Fibroblast of skin of left quadriceps (primary cell): ENCODE measurements around the gene E2F3.

Experiments used
- DNase-seq, 2 experiments: peaks; one replicate each; pipeline ENCODE4 v3.0.0-alpha.2; 2013; ENCODE audit warnings: low read depth in 2 of 2

E2F3 gene

DNA sequence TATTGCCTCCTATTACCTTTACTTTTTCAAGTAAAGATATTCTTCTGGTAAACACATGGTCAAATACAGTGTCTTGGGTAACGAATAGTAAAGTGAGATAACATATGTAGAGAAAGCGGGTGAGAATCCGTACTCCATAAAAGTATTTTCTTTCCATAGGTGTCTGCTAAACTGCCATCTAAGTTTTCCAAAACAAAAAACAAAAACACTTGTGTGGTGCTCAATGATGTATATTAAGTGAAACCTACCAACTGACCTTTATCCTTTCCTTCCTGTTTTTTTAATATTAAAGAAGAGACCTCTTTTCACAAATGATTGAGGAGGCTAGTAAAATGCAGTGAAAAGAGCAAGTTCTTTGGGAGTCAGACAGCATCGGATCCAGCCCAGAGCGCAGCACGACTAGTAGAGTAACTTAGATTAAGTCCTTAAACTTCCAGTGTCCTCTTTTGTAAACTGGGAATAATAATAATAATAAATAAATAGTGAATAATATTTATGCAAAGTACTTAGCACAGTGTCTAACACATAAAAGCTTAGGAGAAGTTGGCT lies 132.1 kb downstream of the E2F3 start:
- DNase-seq: no peak

DNA sequence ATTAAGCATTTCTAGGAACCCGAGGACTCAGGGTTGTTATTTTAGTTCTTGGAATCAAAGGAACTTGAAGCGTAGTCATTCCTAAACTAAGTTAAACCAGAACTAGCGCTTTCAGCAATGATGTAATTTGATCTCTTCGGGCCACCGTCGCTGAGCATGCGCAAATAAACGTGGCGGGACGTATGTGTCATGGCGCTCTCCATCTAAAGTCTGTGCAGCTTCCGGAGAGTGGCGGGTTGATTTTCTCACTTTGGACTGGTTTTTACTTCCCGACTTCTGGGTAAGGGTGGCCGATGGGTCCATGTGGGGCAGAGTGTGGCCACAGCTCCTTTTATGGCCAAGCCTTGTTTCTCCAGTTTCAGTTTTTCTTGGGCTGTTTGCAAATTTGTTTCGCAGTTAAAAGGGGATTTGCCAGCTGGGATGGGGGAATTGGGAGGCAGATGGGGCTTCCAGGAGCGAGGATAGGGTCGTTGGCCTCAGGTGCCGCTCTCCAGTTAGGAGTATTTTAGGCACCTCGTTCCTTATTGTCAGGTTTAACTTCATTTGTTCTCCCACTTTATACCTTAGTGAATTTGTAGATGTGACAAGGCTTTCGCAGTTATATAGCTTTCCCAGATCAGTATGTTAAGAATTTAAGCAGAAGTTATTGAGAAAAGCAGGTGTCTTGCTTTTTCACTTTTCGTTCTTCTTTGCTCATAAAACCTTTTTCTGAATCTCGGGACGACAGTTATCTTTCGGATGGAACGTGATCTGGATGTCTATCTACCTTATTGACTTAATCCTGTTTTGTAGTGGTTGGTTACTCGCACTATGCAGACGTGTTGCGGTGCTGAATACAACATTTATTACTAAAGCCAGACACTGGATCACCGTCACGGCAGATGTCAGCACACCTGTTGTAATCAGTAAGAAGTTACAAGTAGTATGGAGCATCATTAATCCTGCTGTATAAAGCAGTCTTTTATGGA lies 132.9 kb downstream of the E2F3 start, which contains the start of gene CDKAL1:
Gene CDKAL1 (plus strand): TSS at position 163 of the 968 bp plus-strand sequence. CDS start 11,894 bp downstream, outside the sequence.
- DNase-seq: peak; percentile 88 to 89

DNA sequence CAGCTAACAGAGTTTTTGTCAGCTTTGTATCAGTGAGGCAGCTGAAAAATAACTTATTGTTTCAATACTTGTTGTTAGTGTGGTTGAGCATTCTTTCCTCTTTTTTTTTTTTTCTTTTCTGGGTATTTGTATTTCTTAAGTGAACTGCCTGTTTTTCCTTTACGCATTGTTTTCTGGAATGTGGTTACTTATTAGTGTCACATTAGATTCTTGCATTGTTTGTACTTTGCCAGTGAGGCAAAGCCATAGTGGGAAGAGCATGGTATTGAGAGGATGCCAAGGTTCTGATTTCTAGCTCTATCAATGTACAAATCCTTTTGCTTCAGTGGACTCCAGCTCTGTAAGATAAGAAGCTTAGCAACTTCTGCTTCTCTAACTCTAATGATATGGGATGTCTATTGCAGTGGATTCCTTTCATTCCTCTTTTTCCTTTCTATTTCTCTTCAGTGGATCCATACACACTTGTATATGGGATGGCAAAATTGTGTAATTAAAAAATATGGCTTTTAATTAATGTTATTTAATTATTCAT lies 136.5 kb downstream of the E2F3 start:
- no peak for DNase-seq

DNA sequence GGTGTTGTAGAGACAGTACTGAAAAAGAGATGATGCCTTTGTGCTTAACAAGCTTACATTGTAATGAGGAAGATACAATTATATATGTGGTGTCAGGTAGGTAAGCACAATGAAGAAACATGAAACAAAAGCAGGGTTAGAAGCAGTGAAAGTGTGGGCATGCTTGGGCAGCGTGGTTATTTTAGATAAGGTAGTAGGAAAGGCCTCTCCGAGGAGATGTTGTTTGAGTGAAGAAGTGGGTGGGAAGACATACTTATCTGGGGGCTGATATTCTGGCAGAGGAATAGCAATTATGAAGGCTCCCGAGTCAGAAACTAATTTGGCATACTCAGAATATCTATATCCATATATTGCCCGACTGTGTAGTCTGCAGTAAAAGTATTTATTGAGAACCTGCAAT lies 137.2 kb downstream of the E2F3 start:
- DNase-seq: no peak

DNA sequence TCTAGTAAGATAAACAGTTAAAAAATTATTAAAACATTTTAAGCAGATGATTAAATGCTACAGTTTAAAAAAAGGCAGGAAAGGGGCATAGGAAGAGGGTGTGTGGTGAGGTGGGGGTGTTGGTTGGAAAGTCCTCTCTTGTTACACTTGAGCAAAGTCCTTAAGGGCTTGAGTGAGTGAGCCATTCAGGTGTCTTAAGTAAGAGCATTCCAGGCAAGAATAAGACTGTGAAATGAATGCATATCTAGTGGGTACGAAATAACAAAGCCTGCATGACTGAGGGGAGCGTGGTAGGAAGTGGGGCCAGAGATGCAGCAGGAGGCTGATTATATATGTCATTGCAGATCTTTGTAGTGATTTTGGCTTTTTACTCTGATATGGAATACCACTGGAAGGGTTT lies 137.7 kb downstream of the E2F3 start:
- no peak for DNase-seq

DNA sequence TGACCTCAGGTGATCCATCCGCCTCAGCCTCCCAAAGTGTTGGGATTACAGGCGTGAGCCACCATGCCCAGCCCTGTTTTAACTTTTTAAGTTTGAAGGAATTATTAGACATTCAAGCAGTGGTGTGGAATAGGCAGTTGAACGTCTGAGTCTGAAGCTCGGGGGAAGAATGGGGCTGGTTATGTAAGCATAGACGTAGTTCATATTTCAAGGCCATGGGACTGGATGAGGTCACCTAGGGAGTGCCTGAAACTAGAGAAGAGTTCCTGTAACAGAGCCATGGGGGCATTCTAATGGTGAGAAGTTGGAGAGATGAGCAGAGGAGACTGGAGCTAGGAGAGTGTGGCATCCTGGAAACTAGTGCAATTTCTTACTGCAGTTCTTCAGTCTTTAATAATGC lies 139.0 kb downstream of the E2F3 start:
- no peak for DNase-seq

DNA sequence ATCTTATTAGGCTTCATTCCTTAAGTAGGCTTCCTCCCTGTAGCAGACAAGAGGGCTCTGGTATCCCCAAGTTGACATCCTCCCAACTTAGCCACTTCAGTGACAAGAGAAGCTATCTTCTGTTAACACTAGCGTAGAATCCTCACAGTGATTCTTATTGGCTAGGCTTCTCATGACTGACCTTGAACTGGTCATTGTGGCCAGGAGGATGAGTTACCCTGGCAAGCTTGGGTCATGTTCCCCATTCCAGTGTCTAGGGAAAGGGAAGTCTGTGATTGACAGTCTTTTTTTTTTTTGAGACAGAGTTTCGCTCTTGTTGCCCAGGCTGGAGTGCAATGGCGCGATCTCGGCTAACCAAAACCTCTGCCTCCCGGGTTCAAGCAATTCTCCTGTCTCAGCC lies 139.7 kb downstream of the E2F3 start:
- no peak for DNase-seq

DNA sequence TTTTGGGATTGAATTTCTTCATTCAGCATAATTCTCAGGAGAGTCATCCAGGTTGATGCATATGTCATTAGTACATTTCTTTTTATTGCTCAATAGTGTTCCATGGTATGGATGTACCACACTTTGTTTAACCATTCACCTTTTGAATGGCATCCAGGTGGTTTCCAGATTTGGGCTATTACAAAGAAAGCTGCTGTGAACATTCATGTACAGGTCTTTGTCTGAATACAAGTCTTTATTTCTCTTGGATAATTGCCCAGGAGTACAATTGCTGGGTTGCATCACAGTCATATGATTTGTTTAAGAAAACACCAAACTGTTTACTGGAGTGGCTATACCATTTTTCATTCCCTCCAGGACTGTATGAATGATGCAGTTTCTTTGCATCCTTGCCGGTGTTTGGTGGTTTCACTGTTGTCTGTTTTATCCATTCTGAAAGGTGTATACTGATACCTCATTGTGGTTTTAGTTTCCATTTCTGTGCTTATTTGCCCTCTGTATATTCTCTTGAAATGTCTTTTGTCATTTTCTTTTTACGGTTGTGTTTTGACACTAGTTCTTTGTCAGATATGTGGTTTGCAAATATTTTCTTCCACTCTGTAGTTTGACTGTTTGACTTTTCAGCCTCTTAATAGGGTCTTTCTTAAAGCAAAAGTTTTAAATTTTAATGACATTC lies 141.4 kb downstream of the E2F3 start:
- no peak for DNase-seq
